T-helper 1 cell (primary cell): ENCODE results near the gene MS4A2.
"Not testable (repeated sequence)": the region's sequence is repeated elsewhere in the genome, so short reads cannot be mapped to it uniquely, and the experiment has no call there.

Experiments
- DNase-seq, 5 donors: peaks; one replicate each; pipeline ENCODE4 v3.0.0-alpha.2; 2012 to 2020

Gene MS4A2

DNA sequence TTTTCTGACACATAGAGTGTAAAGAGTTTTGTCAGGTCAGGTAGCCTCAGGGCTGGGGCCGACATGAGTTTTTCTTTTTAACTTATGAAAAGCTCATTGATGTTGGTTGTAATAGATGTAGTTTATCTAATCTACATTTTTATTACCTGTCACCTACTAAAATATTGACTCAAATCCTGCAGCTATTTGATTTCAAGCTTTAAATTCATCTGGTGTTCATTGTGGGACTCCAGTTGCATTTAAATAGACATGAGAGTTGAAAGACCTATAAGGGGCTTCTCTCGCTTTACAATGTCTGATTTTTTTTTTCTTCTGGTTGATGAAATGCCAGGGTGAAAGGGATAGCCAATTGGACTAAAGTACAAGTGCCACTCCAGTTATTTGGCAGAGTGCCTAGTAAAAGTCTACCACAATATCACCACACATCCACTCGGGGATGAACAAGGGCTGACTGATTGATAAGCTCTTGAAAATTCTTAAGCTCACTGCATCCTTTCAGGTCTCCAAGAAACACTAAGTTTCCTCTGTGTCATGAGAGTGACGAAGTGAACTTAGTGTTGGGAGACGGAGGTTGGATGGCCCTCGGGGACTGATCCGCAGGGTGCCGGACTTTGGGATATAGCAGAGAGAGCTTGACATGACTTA is 16.1 kb downstream of the MS4A2 start:
- not testable (repeated sequence) for DNase-seq

DNA sequence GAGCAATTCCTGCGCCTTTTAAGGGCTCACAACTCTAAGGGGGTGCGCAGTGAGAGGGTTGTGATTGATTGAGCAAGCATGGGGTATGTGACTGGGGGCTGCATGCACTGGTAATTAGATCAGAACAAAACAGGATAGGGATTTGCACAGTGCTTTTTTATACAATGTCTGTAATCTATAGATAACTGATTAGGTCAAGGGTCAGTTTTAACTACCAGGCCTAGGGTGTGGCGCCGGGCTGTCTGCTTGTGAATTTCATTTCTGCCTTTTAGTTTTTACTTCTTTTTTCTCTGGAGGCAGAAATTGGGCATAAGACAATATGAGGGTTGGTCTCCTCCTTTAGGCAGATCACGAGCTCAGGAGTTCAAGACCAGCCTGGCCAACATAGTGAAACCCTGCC is 20.2 kb downstream of the MS4A2 start:
- not testable (repeated sequence) for DNase-seq

DNA sequence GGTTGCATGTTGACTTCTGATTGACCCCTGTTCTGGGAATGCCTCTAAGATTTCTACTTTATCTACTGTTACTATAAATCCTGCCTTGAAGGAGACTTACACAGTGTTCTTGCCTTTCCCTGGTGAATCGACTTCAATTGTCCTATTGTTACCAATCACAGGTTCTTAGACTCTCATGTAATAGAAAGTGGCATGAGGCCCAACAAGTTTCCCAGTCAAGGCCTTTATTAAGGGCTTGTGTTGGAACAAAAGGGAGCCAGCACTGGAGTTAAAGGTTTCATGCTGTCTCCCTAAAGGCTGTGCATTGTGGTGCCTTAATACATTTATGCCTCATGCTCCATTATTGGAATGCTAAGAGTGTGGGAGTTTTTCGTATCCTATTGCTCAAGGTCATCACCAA is 23.3 kb downstream of the MS4A2 start:
- no peak for DNase-seq

DNA sequence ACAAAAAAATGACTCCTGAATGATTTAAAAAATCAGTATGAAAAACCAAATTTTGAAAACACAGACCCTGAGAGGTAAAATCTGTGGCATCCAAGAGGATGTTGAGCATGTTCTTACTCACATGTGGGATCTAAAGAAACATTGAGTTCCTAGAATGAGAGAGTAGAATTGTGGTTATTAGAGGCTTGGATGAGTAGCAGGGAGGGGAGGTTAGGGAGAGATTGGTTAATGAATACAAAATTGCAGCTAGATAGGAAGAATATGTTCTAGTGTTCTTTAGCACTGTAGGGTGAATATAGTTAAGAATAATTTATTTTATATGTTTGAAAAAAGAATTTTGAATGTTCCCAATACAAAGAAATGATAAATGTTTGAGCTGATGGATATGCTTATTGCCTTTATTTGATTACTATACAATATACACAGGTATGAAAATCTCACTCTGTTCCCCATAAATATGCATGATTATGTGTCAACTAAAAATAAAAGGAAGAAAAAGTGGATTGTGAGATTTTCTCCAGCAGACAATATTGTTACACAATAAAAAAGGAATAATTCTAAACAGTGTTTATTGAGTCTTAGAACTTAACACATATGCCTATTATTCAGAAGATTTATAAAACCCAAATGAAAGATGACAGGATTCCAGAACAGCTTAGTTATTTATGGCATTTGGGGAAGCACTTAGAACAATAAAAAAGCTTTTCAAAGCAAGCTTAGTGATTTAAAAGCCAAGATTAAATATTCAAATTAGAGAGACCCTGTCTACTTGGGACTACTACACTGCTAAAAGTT is 28.7 kb downstream of the MS4A2 start:
- no peak for DNase-seq

DNA sequence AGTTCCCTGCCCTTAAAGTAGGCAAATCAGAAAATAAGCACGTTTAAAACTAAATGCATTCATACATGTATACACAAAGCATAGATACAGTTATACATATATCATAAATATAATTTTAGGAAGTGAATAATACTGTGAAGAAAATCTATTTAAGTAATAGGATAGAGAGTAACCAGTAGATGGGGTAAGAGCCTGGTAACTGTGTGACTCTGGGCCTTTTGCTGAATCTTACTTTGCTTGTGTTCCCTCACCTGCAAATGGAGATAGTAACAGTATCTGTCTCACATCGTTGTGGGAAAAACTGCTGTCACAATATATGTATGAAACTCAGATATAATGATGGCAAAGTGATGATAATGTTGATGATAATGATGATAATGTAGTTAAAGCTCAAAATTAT is 29.9 kb downstream of the MS4A2 start:
- DNase-seq: no peak

DNA sequence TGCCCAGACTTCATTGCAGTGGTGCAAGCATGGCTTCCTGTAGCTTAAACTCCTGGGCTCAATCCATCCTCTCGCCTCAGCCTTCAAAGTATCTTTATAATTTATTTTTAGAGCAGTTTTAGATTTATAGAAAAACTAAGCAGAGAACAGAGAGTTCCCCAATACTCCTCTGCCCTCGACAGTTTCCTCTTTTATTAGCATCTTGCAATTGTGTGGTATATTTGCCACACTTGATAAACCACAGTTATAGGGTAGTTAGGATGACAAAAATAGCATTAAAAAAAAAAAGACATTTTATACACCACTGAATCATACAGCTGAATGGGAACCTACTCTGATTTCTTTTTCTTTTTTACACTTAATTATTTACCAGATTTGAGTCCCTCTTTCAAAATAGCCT is 31.2 kb downstream of the MS4A2 start:
- DNase-seq: no peak

DNA sequence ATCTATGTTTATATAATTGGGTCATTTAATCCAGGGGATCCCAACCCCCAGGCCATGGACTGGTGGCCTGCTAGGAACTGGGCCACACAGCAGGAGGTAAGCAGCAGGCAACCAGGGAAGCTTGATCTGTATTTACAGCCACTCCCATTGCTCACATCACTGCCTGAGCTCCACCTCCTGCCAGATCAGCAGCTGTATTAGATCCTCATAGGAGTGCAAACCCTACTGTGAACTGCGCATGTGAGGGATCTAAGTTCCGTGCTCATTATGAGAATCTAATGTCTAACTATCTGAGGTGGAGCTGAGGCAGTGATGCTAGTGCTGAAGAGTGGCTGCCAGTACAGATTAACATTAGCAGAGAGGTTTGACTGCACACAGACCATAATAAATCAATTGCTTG is 32.8 kb downstream of the MS4A2 start:
- DNase-seq: no peak

DNA sequence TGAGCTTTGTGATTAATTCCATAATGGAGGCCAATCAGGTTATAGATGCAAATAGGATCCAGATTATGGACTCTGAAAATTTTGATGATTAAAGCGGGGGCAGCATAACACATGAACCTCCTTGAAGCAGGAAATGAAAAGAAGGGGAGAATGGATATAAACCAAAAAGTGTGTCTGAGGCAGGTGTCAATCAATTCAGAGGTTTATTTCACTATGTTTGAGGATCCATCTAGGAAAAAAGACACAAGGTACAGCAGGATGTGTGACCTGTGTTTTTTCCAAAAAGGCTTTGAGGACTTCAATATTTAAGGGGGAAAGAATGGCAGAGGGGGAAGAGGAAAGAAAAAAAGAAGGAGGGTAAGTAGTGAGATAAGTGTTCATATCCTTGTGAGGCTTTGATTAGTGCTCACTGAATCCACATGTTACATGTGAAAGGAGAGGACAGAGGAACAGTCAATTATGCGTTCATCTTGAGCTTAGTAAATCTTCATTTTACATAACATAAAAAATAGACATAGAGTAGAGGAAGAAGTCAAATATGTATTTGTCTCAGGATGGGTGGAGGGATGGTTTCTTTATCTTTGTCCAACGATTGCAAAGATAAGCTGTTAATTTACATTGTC is 34.1 kb downstream of the MS4A2 start:
- no peak for DNase-seq

DNA sequence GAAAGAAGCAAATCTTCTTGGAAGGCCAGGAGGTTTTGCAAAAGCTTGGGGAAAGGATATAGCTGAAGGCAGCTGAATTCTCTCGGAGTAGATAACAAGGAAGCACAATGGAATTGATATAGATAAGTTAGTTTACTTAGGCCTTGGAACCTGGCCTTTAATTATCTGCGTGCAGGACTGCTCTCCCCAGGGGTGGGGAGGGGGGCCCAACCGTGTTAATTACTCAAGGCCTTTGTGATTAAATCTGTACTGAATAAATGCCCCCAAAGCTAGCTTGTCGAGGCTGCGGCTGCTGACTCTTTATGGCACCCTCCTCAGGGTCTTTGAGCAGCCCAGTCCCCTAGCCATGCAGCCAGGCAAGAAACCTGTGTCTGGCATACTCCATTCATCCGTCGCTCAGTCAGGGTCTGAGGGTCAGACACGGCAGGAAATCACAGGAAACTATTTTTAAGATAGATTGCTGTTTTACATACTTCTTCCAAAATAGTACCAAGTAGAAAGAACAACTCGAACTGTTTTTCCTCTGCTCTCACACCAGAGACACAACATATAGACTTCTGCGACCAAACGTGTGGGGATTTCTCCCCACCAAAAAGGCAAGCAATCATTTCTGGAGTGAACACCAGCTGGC is 36.5 kb downstream of the MS4A2 start:
- no peak for DNase-seq

DNA sequence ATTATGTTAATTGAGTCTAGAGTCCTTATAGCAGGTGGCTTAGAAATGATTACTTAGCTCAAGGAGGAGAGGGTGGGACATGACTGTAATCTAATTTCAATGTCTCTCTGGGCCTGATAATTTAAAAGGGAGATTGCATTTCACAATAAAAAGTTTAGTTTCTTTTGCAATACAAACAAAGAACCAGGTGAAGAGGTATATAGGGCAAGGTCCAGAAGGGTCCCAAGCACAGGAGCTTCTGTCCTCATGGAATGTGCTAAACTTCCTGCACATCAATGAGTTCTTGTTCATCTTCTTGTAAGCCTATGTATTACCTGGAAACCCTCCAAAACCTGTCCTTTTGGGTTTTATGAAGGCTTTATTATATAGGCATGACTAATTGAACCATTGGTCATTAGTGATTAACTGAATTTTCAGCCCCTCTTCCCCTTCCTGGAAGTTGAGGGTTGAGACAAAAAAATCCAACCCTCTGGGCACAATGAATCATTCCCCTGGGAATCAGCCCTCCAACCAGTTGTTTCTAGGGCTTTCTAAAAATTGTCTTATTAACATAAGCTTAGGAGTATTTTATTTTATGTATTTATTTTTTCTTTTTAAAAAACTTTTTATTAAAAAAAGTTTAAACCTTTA is 37.6 kb downstream of the MS4A2 start:
- DNase-seq: no peak

DNA sequence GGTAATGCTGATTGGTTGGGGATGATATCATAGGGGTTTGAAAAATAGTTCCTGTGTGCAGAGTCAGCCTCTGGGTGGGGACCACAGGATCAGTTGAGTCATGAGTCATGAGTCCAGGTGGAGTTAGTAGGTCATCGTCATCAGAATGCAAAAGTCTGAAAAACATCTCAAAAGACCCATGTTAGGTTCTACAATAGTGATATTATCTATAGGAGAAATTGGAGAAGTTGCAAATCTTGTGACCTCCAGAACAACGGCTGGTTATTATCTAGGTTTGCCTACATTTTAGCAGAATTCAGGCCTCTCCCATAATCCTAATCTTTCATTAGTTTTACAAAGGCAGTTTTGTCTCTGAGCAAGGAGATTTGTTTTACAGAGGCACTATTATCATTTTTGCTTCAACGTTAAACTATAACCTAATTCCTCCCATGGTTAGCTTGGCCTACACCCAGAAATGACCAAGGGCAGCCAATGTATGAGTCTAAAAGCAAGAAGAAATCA is 38.9 kb downstream of the MS4A2 start:
- no peak for DNase-seq

DNA sequence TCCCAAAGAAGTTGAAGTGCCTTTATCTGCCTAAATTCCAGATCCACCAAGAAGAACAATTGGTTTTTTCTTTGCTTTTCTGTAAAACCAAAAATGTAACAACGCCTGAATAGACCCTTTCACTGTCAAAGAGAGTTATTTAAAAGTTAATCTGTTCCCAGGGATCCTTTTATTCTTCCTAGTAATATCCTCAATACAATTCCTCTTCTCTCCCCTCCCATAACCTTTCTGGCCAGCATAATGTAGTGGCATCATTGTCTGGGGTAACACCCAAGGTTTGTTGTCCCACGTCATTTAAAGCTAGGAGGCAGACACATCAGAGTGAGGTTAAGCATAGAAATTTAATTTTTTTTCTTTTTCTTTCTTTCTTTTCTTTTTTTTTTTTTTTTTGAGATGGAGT is 39.9 kb downstream of the MS4A2 start:
- no peak for DNase-seq

DNA sequence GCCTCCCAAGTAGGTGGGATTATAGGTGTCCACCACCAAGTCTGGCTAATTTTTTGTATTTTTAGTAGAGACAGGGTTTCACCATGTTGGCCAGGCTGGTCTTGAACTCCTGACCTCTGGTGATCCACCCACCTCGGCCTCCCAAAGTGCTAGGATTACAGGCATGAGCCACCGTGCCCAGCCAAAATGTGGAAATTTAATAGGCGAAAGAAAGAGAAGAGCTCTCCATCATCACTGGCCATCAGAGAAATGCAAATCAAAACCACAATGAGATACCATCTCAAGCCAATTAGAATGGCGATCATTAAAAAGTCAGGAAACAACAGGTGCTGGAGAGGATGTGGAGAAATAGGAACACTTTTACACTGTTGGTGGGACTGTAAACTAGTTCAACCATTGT is 40.4 kb downstream of the MS4A2 start:
- DNase-seq: not testable (repeated sequence)

DNA sequence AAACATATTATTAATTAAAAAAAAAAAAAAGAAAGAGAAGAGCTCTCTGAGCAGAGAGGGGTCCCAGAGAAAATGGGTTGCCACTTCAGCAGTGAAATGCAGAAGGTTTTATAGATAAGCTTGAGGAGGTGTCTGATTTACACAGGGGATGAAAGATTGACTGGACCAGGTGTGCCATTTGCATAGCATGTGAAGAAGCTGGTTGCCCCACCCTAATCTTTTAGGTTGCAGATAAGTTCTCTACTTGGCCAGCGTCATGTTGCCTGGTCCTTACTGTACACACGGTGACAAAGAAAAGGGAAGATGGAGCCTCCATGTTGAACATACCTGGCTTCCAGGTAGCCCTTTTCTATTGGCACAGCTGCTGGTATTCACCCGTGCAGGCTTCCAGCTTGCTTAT is 41.4 kb downstream of the MS4A2 start:
- DNase-seq: no peak

DNA sequence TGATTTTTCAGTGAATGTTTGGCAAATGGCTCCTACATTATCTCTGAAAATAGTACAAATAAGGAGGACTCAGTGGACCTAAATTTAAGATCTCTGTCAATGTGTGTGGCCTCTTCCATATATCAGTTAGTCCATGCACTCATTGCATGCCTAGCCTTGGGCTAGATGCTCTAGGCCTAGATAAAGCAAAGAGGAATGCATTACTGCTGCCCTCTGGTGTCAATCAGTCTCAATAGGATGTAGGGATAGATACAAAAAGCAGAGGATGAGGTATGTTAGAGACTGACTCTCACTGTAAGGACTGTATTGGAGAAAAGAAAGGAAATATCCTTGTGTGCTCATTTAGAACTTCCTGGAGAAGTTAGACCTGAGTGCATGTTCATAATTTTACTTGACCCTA is 42.0 kb downstream of the MS4A2 start:
- DNase-seq: no peak

DNA sequence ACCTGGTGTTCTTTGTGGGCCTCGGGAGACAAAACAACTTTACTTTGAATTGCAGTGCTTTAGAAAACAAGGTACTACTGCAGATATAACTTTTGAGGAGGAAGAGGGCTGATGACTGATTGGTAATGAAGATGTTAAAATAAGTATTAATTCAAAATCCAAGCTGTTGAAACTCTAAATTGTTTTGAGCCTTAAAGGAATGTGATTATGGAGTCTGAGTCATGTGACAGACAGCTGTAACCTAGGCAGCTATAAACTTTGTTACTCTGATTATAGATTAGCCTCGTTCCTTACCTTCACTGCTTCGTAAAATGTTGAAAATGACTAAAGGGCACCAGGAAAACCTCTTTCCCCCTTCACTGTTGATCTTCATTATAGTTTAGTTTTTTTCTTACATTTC is 43.4 kb downstream of the MS4A2 start:
- DNase-seq: no peak

DNA sequence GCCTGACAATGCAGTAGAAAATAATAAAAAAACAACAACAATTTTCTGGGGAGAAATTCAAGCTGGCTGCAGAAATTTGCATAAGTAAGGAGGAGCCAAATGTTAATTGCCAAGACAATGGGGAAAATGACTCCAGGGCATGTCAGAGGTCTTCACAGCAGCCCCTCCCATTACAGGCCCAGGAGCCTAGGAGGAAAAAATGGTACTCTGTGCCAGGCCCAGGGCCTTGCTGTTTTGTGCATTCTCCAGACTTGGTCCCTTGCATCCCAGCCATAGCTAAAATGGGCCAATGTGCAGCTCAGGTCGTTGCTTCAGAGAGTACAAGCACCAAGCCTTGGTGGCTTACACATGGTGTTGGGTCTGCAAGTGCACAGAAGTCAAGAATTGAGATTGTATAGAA is 45.5 kb downstream of the MS4A2 start:
- no peak for DNase-seq

DNA sequence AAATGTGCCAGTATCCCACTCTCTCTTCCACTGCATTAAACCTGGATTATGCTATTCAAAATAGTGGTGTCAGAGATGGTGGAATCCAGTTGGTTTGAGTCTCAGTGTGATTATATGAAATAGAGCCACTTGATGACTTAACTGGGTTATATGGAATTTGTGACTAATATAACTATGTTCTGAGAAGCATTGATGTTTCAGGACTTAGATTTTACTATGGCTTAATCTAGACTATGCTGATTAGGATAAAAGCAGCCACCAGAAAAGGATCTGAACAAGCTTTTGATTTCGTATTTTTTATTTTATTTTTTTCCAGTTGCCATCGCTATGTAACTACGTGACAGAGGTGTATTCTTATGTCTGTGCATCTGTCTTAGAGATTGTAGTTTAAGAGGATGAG is 55.3 kb downstream of the MS4A2 start:
- no peak for DNase-seq

DNA sequence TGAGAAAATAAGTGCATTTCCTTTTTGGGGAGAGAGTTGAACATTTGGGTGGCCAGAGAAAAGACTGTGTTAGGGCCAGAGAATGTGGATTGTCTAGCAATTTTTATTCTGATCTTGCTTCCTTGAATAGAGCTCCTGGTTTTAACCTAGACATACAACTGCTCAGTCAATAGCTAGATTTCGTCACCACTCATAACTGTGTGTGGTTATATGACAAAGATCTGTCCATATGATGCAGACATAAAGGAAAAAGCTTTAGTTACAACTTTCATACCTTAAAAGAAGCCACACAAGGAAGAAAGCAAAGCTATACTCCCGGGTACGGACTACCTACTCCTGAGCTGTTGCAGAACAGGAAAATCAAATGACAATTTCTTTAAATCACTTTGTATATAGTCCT is 57.2 kb downstream of the MS4A2 start:
- DNase-seq: no peak
